Urinary bladder (tissue), 4 donors: ENCODE data around the gene MAP4K3. TPM values are rescaled to one million over a fixed set of nuclear protein-coding genes. Genes with fewer than 3 reads are reported as not detected.

Experiments
- DNase-seq: peaks from one replicate; pipeline ENCODE4 v3.0.0-alpha.2; 2015; ENCODE audit errors: extremely low spot score
- H3K27ac ChIP-seq: one replicate; pipeline ENCODE4 v1.5.1; 2013; ENCODE audit warnings: low read depth, mild to moderate bottlenecking, moderate library complexity
- H3K36me3 ChIP-seq: one replicate; pipeline ENCODE4 v1.6.1; 2013; ENCODE audit warnings: mild to moderate bottlenecking, moderate library complexity; ENCODE audit not compliant: insufficient read depth
- H3K4me1 ChIP-seq: one replicate; pipeline ENCODE4 v1.6.1; 2013; ENCODE audit warnings: mild to moderate bottlenecking, moderate library complexity; ENCODE audit not compliant: insufficient read depth
- H3K4me3 ChIP-seq: one replicate; pipeline ENCODE4 v1.5.1; 2013; ENCODE audit warnings: low read depth, low read length
- WGBS: extraction: QIAGEN DNeasy Blood & Tissue Kit; methylation state at CpG from one replicate; pipeline ENCODE4 v1.1.7; 2013; 5-methylcytosine and 5-hydroxymethylcytosine counted together
- polyA plus RNA-seq: library from polyadenylated mRNA; stranded (reverse); fragments of 200-250 nt; gene quantifications from one replicate; pipeline ENCODE4 v1.2.3, GENCODE V29; 2013
- total RNA-seq: library from RNA; depleted of rRNA; stranded (reverse); fragments of >200 nt; gene quantifications from one replicate; pipeline ENCODE4 v1.2.3, GENCODE V29; 2014
- donor health status: healthy with polysubstance abuse.
- donor health status: healthy.

MAP4K3 gene
- total and polyA plus RNA-seq, 2 donors = 18.1 to 208 TPM

DNA sequence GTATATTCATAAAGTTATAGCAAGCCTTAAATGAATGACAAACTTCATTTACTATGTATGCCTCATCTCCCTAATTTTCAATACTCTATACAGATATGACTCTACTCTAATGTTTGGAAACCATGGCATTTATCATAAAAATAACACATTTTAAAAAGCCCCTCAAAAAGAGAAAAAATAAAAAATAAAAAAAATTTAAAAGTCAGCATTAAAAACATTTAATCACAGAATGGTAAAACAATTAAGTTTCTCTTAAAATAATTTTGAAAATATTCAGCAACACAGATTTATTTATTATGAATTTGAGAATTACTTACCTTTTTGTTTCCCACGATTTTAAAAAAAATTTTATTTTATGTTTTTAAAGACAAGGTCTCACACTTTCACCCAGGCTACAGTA is 128.3 kb downstream of the MAP4K3 start:
- H3K27ac ChIP-seq = no peak overlapping the region
- DNase-seq = no peak
- WGBS = 87% methylated on average over 1 of the region's 1 CpG
- H3K36me3 ChIP-seq = no peaks in the 10 kb centered on the region
- H3K4me1 ChIP-seq = no peaks in the 10 kb centered on the region
- no peak overlapping the region for H3K4me3 ChIP-seq

DNA sequence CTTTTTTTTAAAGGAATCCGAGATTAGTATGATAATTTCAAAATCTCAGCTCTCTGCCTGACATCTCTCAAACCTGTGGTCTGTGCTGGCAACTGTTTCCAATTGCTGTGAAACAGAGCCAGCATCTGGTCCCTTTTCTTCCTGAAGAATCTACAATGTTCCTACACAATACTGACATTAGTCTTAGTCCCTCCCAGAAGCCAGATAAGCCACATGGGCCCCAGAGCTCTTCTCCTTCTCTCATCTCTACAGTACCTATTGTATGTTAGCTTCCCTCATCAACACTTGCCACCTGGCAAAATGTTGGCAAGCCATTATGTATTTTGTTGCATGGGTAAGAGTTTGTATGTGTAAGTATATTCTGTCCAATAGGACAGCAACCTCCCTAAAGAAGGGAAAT is 130.5 kb downstream of the MAP4K3 start:
- H3K36me3 ChIP-seq = peaks cover 1% of the 10 kb centered on the region
- no peak for DNase-seq
- WGBS = 79% methylated on average over 1 of the region's 1 CpG
- H3K4me3 ChIP-seq = no peak overlapping the region
- H3K27ac ChIP-seq = no peak overlapping the region
- no peaks in the 10 kb centered on the region for H3K4me1 ChIP-seq

DNA sequence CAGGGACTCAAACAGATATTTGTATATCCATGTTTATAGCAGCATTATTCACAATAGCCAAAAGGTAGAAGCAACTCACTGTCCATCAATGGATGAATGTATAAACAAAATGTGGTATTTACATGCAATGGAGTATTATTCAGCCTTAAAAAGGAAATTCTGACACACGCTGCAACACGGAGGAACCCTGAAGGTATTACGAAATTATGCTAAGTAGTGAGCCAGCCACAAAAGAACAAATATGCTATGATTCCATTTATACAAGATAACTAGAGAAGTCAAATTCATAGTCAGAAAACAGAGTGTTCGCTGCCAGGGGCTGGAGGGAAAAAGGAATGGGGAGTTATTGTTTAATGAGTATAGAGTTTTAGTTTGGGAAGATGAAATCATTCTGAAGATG is 132.4 kb downstream of the MAP4K3 start:
- Histone ChIP-seq H3K27ac (no peak overlapping the region), H3K4me1 (no peaks in the 10 kb centered on the region), H3K4me3 (no peak overlapping the region), H3K36me3 (peaks cover 1% of the 10 kb centered on the region)
- WGBS = 97% methylated on average over 4 of the region's 4 CpGs
- no peak for DNase-seq

DNA sequence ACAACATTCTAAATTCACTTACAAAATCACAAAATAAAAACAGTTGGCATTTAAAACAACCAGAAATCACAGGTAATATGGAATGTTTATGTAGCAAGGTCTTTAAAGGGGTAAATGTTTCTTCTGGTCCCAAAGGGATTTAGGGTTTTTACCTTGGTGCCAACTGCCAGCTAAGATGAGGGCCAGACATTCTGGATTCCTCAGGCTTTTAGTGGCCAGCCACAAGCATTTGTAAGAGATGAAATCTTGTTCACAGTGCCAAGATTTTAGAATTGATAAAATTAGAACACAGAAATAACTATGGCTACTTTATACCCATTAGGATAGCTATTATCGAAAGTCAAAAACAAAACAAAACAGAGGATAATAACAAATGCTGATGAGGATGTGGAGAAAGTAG is 132.9 kb downstream of the MAP4K3 start:
- WGBS = 86% methylated on average over 1 of the region's 1 CpG
- no peak overlapping the region for H3K4me3 ChIP-seq
- no peak for DNase-seq
- H3K4me1 ChIP-seq = no peaks in the 10 kb centered on the region
- no peak overlapping the region for H3K27ac ChIP-seq
- H3K36me3 ChIP-seq = peaks cover 1% of the 10 kb centered on the region

DNA sequence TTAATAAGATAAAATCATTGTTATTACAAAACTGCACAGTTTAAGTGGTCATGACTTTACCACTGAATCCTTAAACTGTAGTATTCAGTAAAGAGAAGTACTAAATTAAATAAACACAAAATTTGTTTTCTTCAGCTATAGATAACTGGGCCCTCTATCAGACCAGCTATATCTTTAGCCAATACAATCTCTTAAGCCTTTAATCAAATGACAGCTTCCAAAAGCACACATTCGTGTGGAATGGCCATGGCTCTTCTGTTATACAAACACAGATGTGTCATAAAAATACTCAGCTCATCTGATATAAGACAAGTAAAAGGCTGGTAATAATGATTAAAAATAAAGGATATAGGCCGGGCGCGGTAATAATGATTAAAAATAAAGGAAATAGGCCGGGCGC is 135.7 kb downstream of the MAP4K3 start:
- WGBS = 75% methylated on average over 6 of the region's 6 CpGs
- H3K27ac ChIP-seq = no peak overlapping the region
- no peak overlapping the region for H3K4me3 ChIP-seq
- no peaks in the 10 kb centered on the region for H3K4me1 ChIP-seq
- peaks cover 1% of the 10 kb centered on the region for H3K36me3 ChIP-seq
- no peak for DNase-seq

DNA sequence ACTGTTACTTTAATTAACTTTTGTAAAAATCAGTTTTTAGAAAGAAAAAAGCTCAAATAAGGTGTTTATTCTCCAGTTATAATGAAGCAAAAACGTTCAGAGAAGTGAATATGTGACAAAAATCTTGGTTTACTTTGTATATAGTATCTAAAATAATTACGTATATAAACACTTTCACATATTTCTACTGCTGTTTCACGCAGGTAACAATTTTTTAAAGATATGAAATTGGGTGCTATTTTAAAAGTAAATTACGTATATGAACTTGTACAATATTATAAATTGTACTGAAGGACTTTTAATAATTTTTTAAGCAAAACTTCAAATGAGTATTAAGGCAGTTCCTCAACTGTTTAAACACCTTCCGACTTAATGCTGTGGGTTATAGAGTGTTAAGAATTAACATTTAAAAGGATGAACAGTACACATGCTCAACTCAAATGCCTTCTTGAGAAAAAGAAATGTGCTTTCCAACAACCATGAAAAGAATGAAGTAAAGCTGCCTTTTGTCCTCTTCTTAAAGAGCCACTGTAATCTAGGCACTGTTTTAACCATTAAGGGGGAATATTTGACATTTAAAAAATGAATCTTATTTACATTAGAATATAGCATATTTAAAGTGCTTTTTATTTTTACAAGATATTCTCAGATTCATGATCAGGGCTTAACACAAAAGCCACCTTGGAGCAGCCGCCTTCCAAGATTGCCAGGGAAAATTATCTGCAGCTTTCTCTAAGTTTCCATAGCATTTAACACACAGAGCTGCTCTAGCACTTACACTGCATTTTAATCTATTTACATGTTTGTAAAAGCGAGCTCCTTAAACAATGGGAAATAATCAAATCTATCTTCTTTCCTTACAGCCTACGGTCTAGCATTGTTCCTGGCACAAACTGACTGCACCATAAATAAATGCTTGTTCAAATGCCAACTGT is 136.8 kb downstream of the MAP4K3 start:
- no peak for DNase-seq
- 72% methylated on average over 8 of the region's 8 CpGs for WGBS
- H3K36me3 ChIP-seq = peaks cover 1% of the 10 kb centered on the region
- H3K27ac ChIP-seq = no peak overlapping the region
- H3K4me3 ChIP-seq = no peak overlapping the region
- H3K4me1 ChIP-seq = no peaks in the 10 kb centered on the region

DNA sequence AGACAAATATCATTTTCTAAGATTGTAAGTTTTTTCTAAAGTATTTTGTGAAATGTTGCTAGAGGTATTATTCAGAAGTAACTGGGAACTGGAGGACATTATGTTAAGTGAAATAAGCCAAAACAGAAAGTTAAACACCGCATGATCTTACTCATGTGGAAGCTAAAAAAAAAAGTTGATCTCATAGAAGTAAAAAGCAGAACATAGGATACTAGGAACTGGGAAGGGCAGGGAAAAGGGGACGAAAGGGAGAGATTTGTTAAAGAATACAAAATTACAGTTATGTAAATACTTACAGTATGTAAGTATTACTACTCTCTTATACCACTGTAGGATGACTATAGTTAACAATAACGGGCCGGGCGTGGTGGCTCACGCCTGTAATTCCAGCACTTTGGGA is 146.7 kb downstream of the MAP4K3 start:
- DNase-seq = no peak
- no peak overlapping the region for H3K27ac ChIP-seq
- peaks cover 3% of the 10 kb centered on the region for H3K36me3 ChIP-seq
- H3K4me3 ChIP-seq = no peak overlapping the region
- no peaks in the 10 kb centered on the region for H3K4me1 ChIP-seq
- 94% methylated on average over 6 of the region's 6 CpGs for WGBS

DNA sequence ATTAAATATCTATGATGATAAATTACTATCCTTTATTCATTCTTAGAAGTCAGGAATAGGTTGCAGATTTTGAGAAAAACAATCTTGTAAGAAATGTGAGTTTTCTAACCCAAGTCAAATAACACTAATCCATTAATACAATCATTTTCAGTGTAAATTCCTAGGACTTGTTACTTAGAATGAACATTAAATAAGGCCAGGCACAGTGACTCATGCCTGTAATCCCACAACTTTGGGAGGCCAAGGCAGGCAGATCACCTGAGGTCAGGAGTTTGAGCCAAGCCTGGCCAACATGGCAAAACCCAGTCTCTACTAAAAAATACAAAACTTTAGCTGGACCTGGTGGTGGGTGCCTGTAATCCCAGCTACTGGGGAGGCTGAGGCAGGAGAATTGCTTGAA is 147.5 kb downstream of the MAP4K3 start:
- H3K36me3 ChIP-seq = peaks cover 5% of the 10 kb centered on the region

DNA sequence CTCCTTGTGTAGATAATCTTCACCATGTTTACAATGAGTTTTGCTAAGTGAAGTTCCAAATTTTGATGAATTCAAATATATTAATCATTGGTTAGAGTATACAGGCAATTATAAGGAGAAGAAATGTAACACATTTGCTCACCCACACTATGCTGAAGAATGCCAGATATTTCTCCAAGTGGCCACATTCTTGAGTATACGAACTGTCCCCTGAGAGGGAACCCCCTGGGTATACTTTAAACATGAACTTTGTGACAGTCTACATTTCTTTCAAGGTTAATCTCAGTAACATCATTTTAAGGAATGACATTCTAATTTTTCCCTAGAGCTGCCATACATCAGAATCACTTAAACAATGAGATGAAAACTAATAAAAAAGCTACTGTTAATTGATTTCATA is 153.5 kb downstream of the MAP4K3 start:
- Histone ChIP-seq H3K4me1 (no peaks in the 10 kb centered on the region), H3K4me3 (no peak overlapping the region), H3K27ac (no peak overlapping the region), H3K36me3 (peaks cover 9% of the 10 kb centered on the region)
- WGBS = 95% methylated on average over 1 of the region's 1 CpG
- no peak for DNase-seq

More for the DNA sequence above, 147.5 kb downstream of the MAP4K3 start:
- H3K4me1 ChIP-seq = no peaks in the 10 kb centered on the region
- DNase-seq = no peak
- H3K4me3 ChIP-seq = no peak overlapping the region
- no peak overlapping the region for H3K27ac ChIP-seq

DNA sequence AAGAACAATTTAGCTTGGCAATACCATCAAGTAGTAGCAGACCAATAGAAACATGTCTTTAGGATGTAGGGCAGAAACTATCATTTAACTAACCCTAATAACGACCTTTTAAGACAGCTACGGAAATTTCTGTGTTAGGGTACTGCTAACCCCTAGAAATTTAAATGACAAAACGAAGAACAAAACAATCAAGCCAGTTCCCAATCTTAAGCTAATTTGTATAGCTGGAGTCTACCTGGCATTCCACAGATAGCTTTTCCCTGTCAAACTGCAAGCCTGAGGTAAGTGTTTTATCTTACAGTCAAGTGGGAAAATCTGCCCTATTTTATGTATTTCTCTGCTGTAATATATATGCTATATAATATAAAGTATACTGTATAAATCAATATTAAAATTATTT is 155.7 kb downstream of the MAP4K3 start:
- WGBS = 90% methylated on average over 3 of the region's 3 CpGs

DNA sequence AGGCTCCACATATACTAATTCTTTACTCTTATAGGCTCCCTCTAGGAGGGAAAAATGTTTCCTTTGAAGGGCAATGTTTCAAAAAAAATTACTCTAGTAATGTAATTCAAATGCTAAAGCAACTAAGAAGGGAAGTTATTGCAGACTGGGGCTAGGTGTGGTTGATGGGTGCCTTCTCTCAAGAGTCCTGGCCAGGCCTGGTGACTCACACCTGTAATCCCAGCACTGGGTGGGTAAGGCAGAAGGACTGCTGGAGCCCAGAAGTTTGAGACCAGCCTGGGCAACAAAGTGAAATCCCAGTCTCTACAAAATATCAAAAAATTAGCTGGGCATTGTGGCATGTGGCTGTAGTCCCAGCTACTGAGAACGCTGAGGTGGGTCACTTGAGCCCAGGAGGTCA is 162.1 kb downstream of the MAP4K3 start:
- no peaks in the 10 kb centered on the region for H3K36me3 ChIP-seq
- H3K4me1 ChIP-seq = no peaks in the 10 kb centered on the region
- H3K27ac ChIP-seq = no peak overlapping the region
- H3K4me3 ChIP-seq = no peak overlapping the region
- DNase-seq = no peak
- 95% methylated on average over 1 of the region's 1 CpG for WGBS

More for the DNA sequence above, 155.7 kb downstream of the MAP4K3 start:
- no peak overlapping the region for H3K4me3 ChIP-seq
- no peak overlapping the region for H3K27ac ChIP-seq
- no peaks in the 10 kb centered on the region for H3K4me1 ChIP-seq
- no peak for DNase-seq
- peaks cover 9% of the 10 kb centered on the region for H3K36me3 ChIP-seq

DNA sequence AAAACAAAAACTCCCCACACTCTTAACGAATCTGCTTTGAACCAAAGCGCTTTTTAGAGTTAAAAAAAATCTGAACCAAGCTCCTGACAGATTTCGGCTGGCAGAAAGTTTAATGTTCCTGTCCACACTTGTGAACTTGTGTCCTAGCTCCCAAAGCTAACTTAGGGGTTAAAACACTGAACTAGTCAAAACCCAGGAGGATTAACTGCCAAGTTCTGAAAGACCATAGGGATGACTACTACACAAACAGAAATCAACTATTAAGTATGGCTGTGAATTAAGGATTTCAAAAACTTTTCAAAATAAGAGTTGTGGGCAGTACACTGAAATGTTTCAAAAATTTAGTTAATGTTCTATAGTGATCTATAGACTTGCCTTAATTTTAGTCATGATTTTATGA is 167.1 kb downstream of the MAP4K3 start:
- DNase-seq = no peak
- H3K4me3 ChIP-seq = no peak overlapping the region
- no peaks in the 10 kb centered on the region for H3K4me1 ChIP-seq
- no peak overlapping the region for H3K27ac ChIP-seq
- 82% methylated on average over 3 of the region's 3 CpGs for WGBS
- H3K36me3 ChIP-seq = no peaks in the 10 kb centered on the region

DNA sequence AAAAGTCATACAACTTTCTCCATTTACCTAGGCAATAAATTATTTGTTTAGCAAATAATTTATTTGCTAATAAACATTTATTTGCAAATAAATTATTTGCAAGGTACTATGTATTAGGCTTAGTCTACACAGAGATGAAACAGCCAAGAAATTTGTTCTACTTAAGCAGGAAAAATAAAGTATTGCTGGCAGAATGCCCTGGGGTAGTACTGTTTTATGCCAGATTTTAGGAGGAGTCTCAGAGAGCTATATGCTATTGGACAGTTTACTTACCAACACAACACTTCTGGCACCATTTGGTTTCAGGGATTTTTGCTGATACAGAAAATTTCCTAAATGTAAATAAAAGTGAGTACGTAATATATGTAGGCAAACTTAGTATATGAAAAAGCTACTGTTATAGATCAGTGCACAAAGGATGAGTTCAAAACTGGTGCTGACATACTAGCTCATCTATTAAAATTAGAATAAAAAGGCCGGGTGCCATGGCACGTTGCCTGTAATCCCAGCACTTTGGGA is 170.1 kb downstream of the MAP4K3 start:
- WGBS = 79% methylated on average over 3 of the region's 3 CpGs
- no peaks in the 10 kb centered on the region for H3K4me1 ChIP-seq
- DNase-seq = no peak
- H3K36me3 ChIP-seq = no peaks in the 10 kb centered on the region
- H3K4me3 ChIP-seq = no peak overlapping the region
- no peak overlapping the region for H3K27ac ChIP-seq

DNA sequence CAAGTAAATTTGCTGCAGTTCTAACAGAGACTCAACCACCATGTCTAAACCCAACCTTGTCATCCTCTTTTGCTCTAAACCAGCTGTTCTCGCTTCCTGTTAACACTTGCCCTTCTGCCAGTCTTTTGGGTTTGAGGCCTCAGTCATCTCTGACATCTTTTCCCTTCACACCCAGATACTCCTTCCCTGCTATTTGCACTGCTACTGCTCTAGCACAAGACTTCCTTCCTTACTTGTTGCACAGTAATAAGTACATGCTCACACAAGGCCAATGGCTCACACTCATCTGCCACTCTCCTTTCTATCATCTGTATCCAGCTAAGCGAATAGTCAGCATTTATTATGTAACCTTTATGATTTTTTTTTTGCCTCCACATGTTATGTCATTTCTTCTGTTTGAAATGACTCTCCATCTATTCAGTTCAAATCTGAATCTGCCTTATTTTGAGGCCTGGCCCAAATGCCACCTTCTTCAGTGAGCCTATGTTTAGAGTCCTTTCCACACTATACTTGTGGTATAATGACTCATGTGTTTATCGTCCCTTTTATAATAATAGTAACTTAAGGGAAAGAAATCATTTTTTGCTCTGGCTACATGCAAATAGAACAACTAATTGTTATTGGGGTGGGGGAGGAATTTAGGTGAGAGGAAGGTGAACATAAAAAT is 170.8 kb downstream of the MAP4K3 start:
- Histone ChIP-seq H3K4me3 (no peak overlapping the region), H3K36me3 (no peaks in the 10 kb centered on the region), H3K27ac (no peak overlapping the region), H3K4me1 (no peaks in the 10 kb centered on the region)
- WGBS = 89% methylated on average over 3 of the region's 3 CpGs
- no peak for DNase-seq
